Testis (tissue), 3 donors: ENCODE data around the gene CDC25B. TPM values are rescaled to one million over a fixed set of nuclear protein-coding genes. Genes with fewer than 3 reads are reported as not detected.

ENCODE experiments used
- DNase-seq: peaks from one replicate; pipeline ENCODE4 v3.0.0-alpha.2; 2019
- H3K27ac ChIP-seq, 2 donors: fragments of 200-600 bp; sonication (generic); one replicate each; pipeline ENCODE4 v1.5.1; 2019
- H3K27me3 ChIP-seq: fragments of 200-600 bp; sonication (generic); one replicate; pipeline ENCODE4 v1.5.1; 2019
- H3K36me3 ChIP-seq: fragments of 200-600 bp; sonication (generic); one replicate; pipeline ENCODE4 v1.5.1; 2017; ENCODE audit warnings: low read depth; ENCODE audit errors: missing control alignments
- H3K4me1 ChIP-seq: fragments of 200-600 bp; sonication (generic); one replicate; pipeline ENCODE4 v1.5.1; 2019
- H3K4me3 ChIP-seq, 2 donors: fragments of 200-600 bp; sonication (generic); one replicate each; pipeline ENCODE4 v1.5.1; 2017 to 2019
- H3K9me3 ChIP-seq: fragments of 200-600 bp; sonication (generic); one replicate; pipeline ENCODE4 v1.5.1; 2017
- CTCF ChIP-seq, 3 experiments: fragments of 450-650 bp in 2 of 3; fragments of 200-600 bp in 1 of 3; sonication (generic) in 1 of 3; IDR thresholded peaks; one replicate each; pipeline ENCODE4 v1.5.1; 2016 to 2019; ENCODE audit warnings: antibody characterized with exemption in 3 of 3, mild to moderate bottlenecking in 2 of 3, moderate library complexity in 1 of 3
- POLR2A ChIP-seq: fragments of 450-650 bp; IDR thresholded peaks from one replicate; pipeline ENCODE4 v1.6.1; 2017; ENCODE audit warnings: antibody characterized with exemption, mild to moderate bottlenecking, moderate library complexity
- WGBS, 2 donors: methylation state at CpG; one replicate each; pipeline ENCODE4 v1.1.5; 2018; 5-methylcytosine and 5-hydroxymethylcytosine counted together
- intact Hi-C: fragments of 100-400 bp; cut with DNase I; formaldehyde crosslinking; loops from one replicate; pipeline ENCODE4 v1.15.1; 2023; ENCODE audit warnings: low total_unique reads
- polyA plus RNA-seq: library from polyadenylated mRNA; stranded (reverse); fragments of 350-450 nt; fragmentation: Illumina TruSeq; extraction: RNeasy Lipid Tissue Mini Kit (QIAGEN cat#74804); gene quantifications from one replicate; pipeline ENCODE4 v1.2.3, GENCODE V29; 2014; ENCODE audit warnings: low read depth, low replicate concordance; ENCODE audit not compliant: insufficient read depth
- total RNA-seq, 2 donors: library from RNA; depleted of rRNA; stranded (reverse); fragments of >200 nt; gene quantifications; one replicate each; pipeline ENCODE4 v1.2.3, GENCODE V29; 2016

The CDC25B gene
- total and polyA plus RNA-seq, 3 donors from 2014 or later, result 14.4 to 45.6 (median 25.4) TPM

- H3K4me3 ChIP-seq, result peak overlapping the region; percentile 63 to 73
- H3K36me3 ChIP-seq, result no peaks in the 10 kb centered on the region
- TF ChIP-seq CTCF (IDR thresholded peaks at IDR 0.05) (no peak), POLR2A (no peak)
- DNase-seq, result no peak
- H3K9me3 ChIP-seq, result no peaks in the 10 kb centered on the region
- H3K27me3 ChIP-seq, result no peaks in the 10 kb centered on the region
- H3K4me1 ChIP-seq, result peaks cover 8% of the 10 kb centered on the region
- H3K27ac ChIP-seq, result no peak overlapping the region
- 8 to 15% methylated on average over 6 to 9 of the region's 9 CpGs for WGBS, 2 donors
- intact Hi-C loops, result no loop called here
Measured at GRCh38 chr20:3766422-3767109, 29.5 kb upstream of the CDC25B start.

- peaks cover 8% of the 10 kb centered on the region for H3K4me1 ChIP-seq
- TF ChIP-seq CTCF (IDR thresholded peaks at IDR 0.05) (no peak), POLR2A (no peak)
- H3K4me3 ChIP-seq, result peak overlapping the region; percentile 63 to 73
- no peak for DNase-seq
- H3K36me3 ChIP-seq, result no peaks in the 10 kb centered on the region
- 0 to 1% methylated on average over 11 to 21 of the region's 21 CpGs for WGBS, 2 donors
- H3K9me3 ChIP-seq, result no peaks in the 10 kb centered on the region
- H3K27me3 ChIP-seq, result no peaks in the 10 kb centered on the region
- no peak overlapping the region for H3K27ac ChIP-seq
- intact Hi-C loops, result no loop called here
Measured at GRCh38 chr20:3767110-3767426, 29.0 kb upstream of the CDC25B start.

- Histone ChIP-seq H3K27ac (peak within 1 kb of the TSS; percentile 87 to 91), H3K27me3 (no peaks in the 10 kb centered on the region), H3K9me3 (no peaks in the 10 kb centered on the region), H3K36me3 (no peaks in the 10 kb centered on the region), H3K4me3 (peak within 1 kb of the TSS; percentile 63 to 73), H3K4me1 (peaks cover 8% of the 10 kb centered on the region)
- WGBS, 2 donors, result 0 to 3% methylated on average over 6 to 55 of the region's 80 CpGs
- peak; percentile 99 for DNase-seq
- TF ChIP-seq POLR2A (no peak), CTCF (IDR thresholded peaks at IDR 0.05) (no peak)
- intact Hi-C loops, result no loop called here
Measured at GRCh38 chr20:3767427-3768341, 28.4 kb upstream of the CDC25B start, which contains the start of gene ADISSP. Gene ADISSP, minus strand, starts transcription at chr20:3767753. Its CDS starts 7,653 bp downstream, at chr20:3760100.

- intact Hi-C loops, result no loop called here
- Histone ChIP-seq H3K4me1 (peaks cover 8% of the 10 kb centered on the region), H3K4me3 (peak overlapping the region; percentile 63 to 73), H3K27me3 (no peaks in the 10 kb centered on the region), H3K27ac (peak overlapping the region; percentile 87 to 91), H3K9me3 (no peaks in the 10 kb centered on the region), H3K36me3 (no peaks in the 10 kb centered on the region)
- TF ChIP-seq CTCF (IDR thresholded peaks at IDR 0.05), result peak in 2 of 3 experiments; percentile 31 to 34
- TF ChIP-seq POLR2A, result no peak
- DNase-seq, result peak; percentile 84
- 4 to 5% methylated on average over 16 to 35 of the region's 51 CpGs for WGBS, 2 donors
Measured at GRCh38 chr20:3768342-3769130, 27.6 kb upstream of the CDC25B start.
